GM03348 (cell line): ENCODE data around the gene JADE2.

Experiments used
- DNase-seq: peaks from one replicate; pipeline ENCODE4 v3.0.0; 2012; ENCODE audit warnings: low spot score

JADE2 gene

DNA sequence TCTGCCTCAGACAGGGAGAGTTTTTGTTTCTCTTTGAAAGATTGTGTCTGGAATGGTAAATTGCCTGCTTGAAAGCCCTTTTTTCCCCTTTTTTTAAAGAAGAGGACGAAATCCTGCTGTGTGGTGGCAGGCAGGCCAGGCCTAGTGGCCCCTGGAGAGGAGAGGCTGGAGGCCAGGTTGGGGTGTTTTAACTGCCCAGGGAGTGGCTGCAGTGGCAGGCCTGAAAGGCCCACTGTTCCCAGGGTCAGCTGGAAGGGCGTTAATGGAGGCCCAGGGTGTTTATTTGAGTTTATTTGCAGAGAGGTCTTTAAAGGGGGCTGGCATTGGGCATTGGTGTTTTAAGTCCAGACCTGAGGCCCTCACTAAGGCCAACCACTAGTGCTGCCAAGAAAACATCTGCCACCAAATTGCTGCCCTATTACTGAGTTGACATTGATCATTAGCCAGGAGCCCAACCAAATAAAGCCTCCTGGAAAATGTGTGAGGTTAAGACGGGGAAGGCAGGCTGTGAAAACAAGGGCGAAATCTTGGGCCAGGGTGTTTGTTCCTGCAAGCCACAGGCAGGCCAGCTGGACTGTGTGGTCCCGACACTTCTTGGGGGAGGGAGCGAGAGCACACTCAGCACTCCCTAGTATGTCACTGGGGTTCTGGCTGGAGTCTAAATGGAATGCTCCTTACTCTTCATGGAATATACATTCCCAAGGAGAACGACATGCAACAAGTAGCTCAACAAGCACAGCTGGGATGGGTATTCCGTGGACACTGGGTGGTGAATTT, 5.0 kb downstream of the JADE2 start:
- no peak for DNase-seq

DNA sequence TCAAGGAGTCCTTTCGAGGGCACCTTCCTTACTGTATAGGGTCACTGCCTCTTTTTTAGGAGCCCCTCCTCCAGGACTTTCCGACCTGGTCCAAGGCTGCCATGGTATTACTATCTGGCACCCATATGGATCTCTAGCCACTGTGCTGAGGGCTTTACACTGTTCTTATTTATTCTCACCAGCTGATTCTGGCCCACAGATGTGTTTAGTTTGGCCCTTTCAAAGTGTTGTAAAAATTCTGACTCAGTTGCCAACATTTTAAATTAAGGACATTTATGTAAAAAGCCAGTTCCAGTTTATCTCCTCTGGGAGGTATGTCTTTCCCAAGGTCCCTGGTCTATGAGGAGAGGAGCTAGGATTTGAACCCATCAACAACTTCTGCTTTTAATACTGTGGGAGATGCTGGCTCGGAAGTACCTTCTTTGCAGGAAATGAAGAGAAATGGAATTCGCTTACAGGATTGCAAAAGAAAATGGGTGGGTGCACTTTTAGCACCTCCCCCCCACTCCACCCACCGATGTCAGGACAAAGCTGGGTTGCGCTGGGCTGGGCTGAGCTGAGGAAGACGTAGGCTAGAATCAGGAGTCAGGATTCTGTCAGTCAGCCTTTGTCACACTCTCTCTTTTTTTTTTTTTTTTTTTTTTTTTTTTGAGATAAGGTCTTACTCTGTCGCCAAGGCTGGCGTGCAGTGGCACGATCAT, 7.8 kb downstream of the JADE2 start:
- DNase-seq: no peak

DNA sequence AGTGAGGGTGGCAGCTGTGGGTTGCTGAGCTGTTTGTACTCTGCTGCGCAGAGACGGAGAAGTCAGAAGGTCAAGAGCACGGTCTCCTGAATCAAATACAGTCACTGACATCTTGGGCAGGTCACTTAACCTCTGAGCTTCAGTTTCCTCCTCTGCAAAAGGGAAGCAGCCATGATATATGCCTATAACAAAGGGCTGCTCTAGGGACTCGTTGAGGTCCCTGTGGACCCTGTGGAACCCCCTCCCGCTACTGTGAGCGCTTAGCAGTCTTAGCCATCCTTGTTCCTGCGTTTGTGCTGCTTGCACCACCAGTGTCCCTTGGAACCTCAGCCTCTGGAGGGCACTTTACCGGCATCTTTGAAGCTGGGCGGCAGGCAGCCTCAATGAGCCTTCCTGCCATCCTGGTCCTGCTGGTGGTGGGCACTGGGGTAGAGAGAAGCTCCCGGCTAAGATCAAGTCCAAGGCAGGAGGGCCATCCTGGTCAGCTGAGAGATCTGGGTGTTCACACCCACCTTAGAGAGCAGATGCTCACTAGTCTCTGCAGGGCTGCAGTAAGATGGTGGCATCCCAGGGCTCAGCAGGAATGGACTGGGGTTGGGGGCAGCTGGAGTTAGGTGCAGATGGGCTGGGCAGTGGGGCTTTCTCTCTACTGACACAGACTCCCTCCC, 8.7 kb downstream of the JADE2 start:
- DNase-seq: no peak

DNA sequence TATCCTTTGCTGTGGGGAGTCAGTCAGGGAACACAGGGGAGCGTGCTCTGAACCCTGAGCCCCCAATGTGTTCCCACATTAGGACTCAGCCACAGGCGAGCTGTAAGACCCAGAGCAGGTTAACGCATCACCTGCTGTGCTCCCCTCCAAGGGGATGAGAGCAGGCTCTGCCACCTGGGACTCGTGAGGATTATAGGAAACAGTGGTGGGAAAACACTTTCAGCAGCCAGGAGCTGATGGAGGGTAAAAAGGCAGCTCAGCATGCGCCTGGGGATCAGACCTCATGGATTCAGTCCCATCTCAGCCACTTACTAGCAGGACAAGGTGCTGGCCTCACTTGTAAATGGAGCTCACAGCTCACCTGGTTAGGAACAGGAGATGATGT, 9.2 kb downstream of the JADE2 start:
- DNase-seq: no peak

DNA sequence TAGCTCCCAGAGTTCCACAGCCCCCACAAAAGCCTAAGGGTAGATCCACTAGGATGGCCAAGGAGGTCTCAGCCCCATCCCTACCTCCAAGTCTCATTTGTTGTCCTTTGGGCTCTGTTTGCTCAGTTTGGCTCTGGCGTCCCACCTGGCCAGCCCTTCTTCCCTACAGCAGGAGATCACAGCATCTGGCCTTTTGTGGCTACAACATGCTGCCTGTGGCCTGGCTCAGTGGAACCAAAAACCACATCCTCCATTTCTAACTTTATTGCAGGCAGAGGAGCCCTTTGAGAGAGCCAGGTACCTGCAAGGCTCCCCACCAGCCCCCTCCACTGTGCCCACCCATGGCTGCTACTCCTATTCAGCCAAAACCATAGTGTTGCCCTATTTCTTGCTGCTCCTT, 11.4 kb downstream of the JADE2 start:
- no peak for DNase-seq

DNA sequence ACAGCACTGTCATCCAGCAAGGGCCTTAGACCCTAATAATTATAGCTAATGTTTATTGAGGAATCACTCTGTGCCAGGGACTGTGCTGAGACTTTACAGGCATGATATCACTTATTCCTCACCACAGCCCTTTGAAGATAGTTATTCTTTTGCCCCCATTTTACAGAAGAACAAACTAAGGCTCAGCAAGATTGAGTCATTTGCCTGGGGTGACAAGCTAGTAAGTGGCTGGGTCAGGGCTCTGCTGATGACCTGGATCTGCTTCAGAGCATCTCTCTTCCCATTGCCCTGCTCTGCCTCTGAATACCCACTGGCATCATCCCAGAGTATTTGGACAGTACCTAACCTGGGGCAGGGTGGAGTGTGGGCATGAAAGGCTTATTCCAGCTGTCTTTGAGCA, 11.8 kb downstream of the JADE2 start:
- DNase-seq: no peak

DNA sequence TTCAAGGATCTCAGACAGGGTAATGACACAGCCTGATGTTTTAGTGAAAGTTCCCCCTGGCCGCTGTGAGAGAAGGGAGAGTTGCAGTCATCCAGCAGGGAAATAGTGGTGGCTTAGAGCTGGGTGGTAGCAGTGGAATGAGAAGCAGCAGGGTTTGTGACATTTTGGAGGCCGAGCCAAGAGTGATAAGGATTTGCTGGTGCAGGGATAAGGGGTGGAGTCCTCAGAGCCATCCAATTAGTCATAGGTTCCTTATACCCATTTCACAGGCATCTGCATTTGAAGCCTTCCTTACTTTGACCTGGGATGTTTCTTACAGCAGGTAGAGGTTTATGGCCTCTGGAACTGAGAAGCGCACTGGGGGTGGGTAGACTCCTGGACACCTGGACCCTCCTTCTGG, 12.8 kb downstream of the JADE2 start:
- DNase-seq: no peak

DNA sequence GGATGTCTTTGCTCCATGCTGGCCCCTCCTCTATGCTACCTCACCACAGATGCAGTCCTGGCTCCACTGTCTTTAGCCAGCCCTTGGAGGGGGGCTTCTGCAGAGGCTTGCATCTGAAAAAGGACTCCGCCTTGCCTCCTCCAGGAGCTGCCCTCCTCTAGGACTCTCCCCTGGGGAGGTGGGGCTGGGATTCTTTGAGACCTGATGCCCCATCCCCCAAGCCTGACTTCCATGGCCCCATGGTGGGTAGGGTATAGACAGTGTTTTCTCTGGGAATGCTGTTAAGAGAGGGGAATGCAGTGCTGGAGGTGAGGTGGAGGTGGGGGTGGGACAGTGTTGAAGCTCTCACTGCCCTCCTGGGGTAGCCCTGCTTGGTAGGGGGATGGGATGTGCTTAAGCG, 14.3 kb downstream of the JADE2 start:
- no peak for DNase-seq

DNA sequence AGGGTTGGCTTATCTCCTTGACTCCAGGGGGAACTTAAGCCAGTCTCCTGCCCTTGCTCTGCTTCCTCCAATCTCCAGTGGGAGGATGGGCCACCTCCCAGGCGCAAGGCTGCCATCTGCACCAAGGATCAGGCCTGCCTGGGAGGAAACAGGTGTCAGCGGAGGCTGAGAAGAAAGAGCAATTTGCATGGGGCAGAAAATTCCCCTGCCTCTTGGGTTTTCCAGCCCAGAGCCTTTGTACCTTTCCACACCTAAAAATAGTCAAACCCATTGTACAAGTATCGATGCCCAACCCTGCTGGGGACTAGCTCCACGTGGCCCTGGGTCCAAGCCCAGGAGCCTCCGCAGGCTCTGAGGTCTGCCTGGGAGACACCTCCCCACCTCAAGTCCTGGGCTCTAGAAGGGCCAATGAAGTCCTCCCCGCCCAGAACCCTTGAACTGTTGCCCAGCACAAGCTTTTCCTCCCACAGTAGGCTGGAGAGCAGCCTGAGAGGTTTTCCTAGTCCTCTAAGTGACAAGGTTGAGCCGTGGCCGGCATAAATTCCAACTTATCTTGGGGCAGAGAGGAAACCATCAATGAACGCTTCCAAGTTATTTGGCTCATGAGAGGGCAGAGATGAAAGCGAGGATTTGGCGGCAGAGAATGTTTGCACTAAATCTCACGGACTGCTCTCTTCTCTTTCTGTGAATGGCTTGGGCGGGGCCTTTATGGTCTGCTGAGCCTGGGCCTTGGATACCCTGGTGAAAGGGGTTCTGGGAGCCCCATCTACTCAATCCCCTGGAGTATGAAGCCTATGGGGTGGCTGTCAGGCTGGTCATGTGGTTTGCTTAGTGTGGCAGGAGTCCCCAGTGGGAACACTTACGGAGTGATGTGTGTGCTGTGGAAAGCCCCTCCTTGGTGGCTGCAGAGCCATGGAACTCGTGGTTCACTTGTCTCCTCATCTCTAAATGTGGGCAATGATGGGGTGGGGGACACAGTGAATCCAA, 15.6 kb downstream of the JADE2 start:
- DNase-seq: no peak

DNA sequence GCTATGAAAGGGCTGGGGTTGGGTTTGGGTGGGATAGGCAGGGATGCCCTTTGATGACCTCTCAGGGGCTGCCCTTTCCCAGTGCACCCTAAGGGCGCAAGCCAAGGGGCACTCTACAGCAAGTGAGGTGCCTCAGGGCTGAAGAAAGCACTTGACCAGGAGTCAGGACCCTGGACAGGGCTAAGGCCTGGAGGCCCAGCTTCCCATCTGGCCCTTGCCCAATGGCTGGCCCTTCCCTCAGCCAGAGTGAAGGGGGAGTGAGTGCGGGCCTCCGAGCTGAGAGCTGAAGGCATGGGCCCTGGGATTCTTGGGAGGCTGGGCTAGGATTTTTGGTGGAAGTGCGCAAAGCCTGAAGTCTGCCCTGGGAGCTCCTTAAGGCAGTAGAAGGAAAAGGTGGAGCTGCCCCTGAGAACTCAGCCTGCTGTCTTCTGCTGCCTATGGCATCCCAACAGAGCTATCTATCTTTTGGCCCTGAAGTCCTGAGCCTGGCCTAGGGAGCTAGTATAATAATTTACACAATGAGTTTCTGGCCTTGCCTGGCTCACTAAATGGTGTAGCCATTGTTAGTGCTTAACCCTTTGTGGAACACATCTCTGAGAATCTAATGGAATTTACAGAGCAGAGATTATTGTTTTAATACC, 16.4 kb downstream of the JADE2 start:
- DNase-seq: peak; percentile 42

DNA sequence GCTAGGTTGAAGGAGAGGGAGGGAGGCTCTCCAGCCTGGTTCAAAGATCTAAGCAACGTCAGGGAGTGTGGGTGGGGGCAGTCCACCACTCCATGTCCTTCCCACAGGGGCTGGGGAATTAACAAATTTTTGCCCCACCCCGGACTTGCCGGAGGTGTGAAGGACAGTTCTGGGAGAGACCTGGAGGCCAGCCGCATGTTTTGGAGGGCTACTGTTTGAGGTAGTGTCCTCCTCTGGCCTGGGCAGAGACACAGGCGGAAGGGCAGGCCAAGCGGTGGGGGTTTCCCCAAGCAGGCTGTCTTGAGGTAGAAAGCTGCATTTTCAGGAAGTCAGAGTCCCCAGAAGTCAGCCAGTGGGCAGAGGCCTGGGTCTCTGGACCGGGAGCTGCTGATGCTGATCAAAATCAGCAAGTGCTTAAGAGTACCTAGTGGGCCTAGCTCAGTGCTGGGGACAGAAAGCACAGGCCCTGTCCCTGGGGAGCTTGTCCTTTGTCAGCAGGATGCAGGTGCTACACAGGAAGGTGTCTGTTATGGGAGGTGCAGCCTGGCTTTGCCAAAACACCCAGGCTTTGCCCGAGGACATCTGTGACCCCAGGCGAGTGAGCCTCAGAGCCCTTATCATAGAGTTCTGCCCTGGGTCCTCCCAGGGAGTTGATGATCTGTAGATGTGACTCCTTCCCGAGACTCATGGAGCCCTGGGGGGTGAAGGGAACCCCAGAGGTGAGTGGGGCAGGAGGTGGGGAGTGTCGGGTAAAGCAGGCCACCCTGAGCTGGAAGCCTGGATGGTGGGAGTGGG, 18.5 kb downstream of the JADE2 start:
- no peak for DNase-seq

DNA sequence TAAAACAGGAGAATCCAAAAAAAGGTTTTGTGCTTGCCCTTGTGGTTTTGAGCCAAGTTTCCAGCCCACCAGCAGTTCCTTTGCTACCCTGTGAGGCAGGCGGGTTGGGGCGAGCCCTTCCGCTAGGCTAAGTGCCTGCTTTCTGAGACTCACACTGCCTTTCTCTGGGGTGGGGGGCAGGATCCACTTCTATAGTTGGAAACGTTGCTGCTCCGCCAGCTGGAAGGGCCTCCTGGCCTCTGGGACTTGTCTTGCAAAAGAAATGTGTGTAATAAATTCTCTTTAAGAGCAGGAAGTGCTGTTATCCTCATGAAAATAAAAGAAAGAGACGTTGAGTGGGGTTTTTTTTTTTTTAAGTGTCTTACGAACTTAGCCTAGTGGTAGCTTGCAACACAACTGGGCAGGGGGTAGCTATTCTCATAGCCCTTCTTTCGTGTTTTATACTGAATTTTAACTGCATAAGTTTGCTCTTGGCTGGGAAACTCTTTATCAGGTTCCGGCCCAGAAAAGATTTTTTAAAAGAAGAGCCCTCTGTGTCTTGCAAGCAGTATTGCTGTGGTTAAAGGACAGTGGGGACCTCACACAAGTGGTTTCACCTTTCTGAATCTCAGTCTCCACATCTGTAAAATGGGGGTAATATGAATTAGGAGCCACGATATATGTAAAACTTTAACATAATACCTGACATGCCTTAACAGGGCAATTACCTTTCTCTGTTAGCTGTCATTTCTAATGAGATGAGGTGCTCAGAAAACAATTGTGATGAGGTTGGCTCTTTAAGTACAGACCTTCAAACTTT, 19.8 kb downstream of the JADE2 start:
- no peak for DNase-seq

DNA sequence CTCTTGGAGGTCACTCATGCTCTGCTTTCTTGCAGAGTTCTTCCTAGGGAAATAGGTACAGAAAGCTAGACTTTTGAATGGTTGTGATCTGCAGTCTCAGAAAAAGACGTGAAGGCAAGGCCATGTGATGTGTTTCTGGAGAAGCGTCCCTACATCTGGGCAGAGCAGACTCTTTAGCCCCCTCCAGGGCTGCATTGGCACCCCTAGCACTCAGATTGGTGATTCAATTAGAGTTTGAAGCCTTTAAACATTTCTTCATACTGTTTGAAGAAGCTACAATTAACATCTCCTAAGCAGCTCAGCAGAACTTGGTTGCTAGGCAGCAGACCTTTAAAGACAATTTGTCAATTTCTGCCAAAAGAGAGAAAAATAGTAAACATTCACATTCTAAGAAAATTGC, 21.6 kb downstream of the JADE2 start:
- no peak for DNase-seq

DNA sequence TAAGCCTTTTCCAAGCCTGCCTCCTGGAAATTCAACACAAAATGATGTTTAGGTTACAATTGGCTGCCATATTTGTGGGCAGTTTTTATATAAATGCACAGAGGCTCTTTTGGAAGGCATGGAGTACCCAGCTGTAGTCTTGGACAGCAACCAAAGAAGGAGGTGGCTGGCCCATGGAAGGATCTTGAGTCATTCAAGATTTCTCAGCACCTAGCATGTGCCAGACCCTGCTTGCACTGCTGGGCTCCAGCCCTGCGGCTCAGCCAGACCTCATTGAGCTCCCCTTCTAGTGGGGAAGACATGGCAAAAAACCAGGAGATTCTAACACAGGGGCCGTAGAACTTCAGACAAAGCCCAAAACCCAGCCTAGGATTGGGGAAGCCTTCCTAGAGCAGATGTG, 22.1 kb downstream of the JADE2 start:
- peak; percentile 88 for DNase-seq

DNA sequence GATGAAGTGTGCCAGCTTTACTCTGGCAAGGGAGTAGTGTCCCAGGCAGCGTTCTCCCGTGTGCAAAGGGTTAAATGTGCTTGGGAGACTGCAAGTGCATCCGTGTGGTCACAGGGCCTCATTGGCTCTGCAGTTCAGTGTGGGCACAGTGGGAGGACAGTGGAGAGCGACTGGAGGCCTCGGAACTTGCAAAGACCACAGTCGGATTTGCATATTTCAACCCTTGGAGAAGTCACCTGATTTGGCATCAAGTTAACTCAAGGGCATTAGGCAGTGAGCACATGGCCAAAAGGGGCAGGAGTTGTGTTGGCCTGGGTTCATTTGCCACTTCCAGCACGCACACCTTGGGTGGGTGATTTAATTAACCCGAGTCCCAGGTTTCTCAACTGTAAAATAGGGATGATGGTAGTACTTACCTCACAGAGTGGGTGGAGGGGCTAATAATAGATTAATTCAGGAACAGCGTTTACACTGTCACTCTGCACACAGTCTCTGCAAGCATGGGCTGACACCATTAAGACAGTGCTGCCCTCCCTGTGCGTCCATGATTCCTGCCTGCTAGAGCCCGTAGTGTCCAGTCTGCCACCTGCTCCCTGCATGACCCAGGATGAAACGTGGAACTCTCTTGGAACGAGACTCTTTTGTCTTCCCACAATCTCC, 22.7 kb downstream of the JADE2 start:
- no peak for DNase-seq

DNA sequence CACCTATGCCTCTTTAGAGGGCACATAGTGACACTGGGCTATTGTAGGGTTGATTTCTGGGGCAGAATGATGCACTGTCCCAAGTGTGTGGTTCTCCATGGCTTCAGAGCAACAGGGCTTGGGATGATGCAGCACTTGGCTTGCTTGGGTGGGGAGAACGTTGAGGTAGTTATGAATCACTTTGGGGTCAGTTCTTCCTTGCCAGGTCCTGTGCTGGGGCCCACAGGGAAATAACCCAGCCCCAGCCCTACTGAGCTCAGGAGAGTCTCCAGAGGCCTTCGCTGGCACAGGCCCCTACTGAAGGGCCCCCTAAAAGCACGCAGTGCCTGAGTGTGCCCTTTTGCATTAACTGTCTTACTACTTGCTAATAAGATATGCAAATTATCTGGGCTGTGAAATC, 24.2 kb downstream of the JADE2 start:
- DNase-seq: peak; percentile 60

DNA sequence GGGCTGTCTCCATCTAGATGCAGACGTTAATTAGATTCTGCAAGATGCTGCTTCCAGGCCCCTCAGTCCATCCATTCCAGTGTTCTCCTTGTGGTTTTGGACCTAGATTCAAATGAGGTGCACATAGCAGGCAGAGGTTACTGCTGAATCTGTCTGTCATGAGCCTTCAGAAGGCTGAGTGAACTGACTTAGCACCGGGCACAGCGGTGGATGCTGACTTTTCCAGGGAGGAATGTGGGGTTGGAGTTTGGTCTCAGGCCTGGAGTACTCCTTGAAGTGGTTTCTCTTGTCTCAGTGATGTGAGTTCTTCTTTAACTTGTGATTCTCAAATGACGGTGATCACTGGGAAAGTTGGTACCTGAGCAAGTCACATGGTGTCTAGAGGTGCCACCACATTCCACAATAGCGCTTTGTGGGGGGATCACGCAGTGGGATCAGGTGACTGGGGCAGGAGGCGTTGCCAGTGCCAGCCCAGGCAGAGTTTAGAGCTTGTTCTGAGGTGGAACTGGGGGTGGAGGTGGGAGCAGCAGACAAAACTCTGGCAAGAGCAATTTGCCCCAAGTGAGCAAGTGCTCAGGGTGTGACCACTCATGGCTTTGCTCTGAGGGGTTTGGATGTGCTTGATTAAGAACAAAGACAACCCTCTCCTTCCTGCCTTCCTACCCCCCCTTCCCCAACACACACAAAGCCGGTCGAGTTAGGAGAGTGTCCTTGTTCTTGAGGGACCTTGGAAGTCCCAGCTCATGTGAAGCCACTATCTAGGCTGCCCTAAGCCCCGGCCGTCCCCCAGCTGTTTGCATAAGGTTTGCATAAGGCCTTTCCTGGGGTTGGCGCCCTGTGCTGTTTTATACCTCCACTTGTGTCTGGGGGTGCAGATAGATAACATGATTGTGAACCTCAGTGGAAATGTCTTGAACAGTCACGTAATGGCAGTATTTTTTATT, 25.1 kb downstream of the JADE2 start:
- DNase-seq: no peak

DNA sequence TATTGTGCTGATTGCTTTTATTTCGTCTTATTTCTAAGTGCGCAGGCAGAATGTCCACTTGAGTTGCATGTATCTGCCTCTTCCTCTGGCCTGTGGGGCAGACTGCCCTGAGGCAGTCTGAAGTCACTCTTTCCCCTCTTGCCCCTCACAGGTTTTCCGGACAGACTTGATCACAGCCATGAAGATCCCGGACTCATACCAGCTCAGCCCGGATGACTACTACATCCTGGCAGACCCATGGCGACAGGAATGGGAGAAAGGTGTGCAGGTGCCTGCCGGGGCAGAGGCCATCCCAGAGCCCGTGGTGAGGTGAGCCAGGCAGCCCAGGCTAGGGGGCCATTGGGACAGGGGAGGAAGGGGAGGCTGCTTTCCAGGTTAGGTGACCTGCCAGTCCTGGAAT, 26.4 kb downstream of the JADE2 start:
- DNase-seq: no peak
